Stomach (tissue), 4 donors: ENCODE data around the gene SPATC1L.

Experiments
- EP300 ChIP-seq: sonication (generic); formaldehyde crosslinking; IDR thresholded peaks from one replicate; pipeline ENCODE4 v1.6.1; 2017; ENCODE audit warnings: antibody characterized with exemption
- POLR2A ChIP-seq, 4 donors: fragments of 450-650 bp; IDR thresholded peaks; one replicate each; pipeline ENCODE4 v1.6.1; 2016; ENCODE audit warnings: antibody characterized with exemption in 4 of 4, control low read depth in 2 of 4, mild to moderate bottlenecking in 1 of 4, moderate library complexity in 1 of 4
- POLR2AphosphoS5 ChIP-seq, 3 donors: sonication (generic); formaldehyde crosslinking; IDR thresholded peaks; one replicate each; pipeline ENCODE4 v1.6.1; 2016; ENCODE audit warnings: antibody characterized with exemption in 3 of 3
- TF ChIP-seq, protein P1 (sequence below), 7 experiments: fragments of 450-650 bp in 4 of 7; fragments of 200-600 bp in 3 of 7; sonication (generic) in 3 of 7; IDR thresholded peaks; one replicate each; pipeline ENCODE4 v1.5.1; 2016 to 2019; ENCODE audit warnings: antibody characterized with exemption in 7 of 7, control low read depth in 2 of 7, mild to moderate bottlenecking in 1 of 7

DNA sequence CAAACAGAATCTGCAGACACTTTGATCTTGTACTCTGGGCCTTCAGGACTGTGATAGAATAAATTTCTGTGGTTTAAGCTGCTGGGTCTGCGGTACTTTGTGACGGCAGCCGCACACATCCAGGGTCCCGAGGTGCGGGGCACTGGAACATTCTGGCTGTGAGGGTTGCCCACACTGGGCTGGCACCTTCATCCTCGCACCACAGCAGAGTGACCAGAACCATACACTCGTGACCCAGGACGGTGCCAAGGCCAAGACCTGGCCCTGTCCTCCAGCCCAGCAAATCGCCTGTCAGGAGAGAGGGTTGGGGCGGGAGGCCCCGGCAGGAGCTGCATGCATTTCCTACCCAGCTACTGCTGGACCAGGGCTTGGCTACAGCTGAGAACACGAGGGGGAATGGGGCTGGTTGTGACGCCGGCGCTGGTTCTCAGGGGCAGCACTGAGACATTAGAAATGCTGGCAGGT is 26.2 kb downstream of the SPATC1L start:
- TF ChIP-seq, protein P1, sequence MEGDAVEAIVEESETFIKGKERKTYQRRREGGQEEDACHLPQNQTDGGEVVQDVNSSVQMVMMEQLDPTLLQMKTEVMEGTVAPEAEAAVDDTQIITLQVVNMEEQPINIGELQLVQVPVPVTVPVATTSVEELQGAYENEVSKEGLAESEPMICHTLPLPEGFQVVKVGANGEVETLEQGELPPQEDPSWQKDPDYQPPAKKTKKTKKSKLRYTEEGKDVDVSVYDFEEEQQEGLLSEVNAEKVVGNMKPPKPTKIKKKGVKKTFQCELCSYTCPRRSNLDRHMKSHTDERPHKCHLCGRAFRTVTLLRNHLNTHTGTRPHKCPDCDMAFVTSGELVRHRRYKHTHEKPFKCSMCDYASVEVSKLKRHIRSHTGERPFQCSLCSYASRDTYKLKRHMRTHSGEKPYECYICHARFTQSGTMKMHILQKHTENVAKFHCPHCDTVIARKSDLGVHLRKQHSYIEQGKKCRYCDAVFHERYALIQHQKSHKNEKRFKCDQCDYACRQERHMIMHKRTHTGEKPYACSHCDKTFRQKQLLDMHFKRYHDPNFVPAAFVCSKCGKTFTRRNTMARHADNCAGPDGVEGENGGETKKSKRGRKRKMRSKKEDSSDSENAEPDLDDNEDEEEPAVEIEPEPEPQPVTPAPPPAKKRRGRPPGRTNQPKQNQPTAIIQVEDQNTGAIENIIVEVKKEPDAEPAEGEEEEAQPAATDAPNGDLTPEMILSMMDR (IDR thresholded peaks at IDR 0.05), result no peak
- TF ChIP-seq POLR2A (IDR thresholded peaks at IDR 0.05) (no peak), POLR2AphosphoS5 (IDR thresholded peaks at IDR 0.05) (no peak), EP300 (no peak)
